Tibial nerve (tissue), 4 donors: ENCODE measurements around the gene TGFB2.

Experiments
- EP300 ChIP-seq, 2 donors: sonication (generic); formaldehyde crosslinking; IDR thresholded peaks; one replicate each; pipeline ENCODE4 v1.6.1; 2017; ENCODE audit warnings: antibody characterized with exemption in 2 of 2, mild to moderate bottlenecking in 1 of 2
- TF ChIP-seq, protein P1 (sequence below), 5 experiments: fragments of 200-600 bp in 3 of 5; fragments of 450-650 bp in 2 of 5; sonication (generic) in 3 of 5; IDR thresholded peaks; one replicate each; pipeline ENCODE4 v1.5.1; 2016 to 2019; ENCODE audit warnings: antibody characterized with exemption in 5 of 5, mild to moderate bottlenecking in 3 of 5, moderate library complexity in 2 of 5

DNA sequence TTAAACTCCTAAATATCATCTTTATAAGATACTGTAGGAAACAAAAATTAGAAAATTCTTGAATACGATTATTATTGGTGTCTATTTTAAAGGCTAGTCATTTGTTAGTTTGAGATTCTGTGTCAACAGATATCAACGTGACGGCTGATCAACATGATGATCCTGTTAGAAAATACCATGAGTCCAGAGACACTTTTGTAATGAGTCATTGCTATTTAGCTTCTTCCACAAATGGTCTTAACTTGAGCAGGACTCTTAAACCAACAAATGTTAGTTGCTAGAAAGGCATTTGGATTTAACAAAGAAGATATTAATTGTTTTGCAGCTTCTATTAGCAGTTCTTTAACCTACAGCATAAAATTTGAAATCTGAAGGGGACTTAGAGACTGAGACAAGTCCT, 131.2 kb downstream of the TGFB2 start:
- TF ChIP-seq, protein P1, sequence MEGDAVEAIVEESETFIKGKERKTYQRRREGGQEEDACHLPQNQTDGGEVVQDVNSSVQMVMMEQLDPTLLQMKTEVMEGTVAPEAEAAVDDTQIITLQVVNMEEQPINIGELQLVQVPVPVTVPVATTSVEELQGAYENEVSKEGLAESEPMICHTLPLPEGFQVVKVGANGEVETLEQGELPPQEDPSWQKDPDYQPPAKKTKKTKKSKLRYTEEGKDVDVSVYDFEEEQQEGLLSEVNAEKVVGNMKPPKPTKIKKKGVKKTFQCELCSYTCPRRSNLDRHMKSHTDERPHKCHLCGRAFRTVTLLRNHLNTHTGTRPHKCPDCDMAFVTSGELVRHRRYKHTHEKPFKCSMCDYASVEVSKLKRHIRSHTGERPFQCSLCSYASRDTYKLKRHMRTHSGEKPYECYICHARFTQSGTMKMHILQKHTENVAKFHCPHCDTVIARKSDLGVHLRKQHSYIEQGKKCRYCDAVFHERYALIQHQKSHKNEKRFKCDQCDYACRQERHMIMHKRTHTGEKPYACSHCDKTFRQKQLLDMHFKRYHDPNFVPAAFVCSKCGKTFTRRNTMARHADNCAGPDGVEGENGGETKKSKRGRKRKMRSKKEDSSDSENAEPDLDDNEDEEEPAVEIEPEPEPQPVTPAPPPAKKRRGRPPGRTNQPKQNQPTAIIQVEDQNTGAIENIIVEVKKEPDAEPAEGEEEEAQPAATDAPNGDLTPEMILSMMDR (IDR thresholded peaks at IDR 0.05), result no peak
- no peak for TF ChIP-seq EP300 (IDR thresholded peaks at IDR 0.05)
